ENCODE measurements around the gene ALDH1A2.

Gene ALDH1A2

DNA sequence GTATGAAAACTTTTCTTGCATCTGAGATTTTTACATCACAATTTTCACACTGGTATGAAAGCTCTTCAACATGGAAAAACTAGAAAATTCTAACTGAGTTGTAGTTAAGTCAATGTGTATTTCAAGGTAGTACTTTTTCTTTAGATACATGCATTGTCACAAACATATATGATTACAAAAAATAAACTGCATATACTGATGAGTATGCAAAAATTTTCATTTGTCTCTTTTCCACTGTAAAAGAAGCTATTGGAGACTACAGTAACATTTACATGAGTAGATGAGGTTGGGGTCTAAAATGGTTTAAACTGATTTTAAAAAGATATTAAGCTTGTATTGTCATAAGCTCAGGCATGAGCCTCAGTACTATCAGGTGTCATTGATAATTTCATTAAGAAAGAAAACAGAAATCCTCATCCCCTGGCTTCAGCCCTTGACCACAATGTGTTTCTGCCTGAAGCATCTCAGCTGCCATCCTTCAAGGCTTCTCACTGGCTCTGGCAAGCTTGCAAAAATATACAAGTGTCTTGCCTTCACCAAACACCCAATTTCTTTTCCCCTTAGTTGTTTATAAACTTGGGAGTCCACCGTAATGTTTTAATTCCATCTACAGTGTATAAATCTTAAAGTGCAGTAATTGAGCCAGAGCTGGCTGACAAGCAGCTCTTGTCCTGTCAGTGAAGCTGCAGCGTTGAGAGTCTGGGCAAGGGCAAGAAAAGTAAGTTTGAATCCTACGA lies 71.9 kb downstream of the ALDH1A2 start:
- no peak for DNase-seq

DNA sequence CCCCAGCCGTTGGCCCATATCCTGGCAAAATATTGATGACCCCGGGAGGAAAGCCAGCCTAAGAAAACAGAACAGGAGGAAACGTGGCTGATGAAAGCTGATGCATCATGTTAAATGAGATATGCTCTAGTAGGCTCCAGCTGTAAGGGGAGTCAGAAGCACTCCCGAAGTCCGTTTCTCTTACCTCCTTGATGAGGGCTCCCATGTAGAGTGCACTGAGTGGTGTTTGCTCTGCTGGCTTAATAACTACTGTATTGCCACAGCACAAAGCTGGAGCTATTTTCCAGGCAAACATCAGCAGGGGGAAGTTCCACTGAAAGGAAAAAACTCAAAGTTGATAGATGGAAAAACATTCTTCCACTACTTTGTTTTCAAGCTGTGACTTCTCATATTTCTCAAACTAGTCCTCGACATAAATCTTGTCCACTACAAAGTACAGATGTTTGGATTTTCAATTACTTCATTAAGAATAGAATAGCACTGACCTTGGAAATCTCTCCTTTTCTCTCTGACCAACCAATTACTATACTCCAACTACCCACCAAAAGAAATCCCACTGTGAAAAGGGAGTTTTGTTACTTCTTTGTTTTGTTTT lies 72.7 kb downstream of the ALDH1A2 start:
- DNase-seq, result no peak

DNA sequence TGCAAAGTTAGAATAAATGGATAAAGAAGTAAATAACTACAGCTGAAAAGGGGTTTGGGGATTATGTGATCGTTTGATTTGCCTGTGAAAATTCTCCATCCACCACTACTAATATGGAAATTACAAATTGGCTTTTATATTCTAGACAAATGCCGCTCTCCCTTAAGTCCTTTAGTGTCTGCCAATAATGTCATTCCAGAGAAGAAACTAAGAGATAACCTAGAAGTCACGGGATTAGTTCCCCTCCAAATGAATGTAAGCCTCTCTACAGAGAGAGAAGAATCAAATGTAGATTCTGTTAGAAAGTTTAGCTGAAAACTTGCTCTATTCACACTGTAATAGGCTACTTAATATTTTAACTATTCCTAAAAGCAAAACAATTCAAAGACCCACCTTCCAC lies 92.0 kb downstream of the ALDH1A2 start:
- DNase-seq, result no peak

GRCh38 chr15:57972864-57973263 lies 92.6 kb downstream of the ALDH1A2 start:
- DNase-seq, result no peak

DNA sequence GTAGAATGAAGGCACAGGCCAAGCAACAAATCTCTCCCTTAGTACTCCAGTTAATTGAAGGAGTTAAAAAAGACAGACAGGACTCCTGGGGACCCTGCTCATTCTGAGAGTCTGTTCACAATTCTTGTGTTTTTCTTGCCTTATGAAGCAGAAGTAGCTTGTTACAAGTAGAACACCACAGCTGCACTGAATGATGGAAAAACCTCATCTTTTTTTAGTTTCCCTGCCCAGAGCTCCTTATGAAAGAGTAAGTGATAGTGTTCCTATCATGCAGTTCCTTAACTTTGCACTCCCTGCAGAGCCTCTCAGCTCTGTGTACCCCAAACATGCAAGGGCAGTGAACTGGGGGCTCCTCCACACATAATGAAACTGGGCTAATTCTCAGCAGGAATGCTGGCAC lies 95.5 kb downstream of the ALDH1A2 start:
- DNase-seq, result no peak

DNA sequence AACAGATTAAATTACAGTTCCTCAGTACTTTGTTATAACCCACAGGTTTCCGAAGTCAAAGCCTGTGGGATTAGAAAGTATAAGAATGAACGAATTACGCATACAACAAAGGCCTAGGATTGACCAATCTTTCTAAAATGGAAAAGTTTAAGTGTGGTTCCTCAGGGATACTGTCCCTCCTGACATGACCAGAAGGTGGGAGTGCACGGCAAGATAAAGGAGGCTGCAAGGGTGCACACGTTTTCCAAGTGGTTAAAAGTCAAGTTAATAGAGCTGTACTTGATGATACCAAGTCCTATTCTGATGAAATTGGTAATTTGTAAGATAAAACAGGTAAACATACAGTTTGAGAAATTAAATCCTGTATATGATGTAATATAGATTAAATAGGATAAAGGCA lies 96.2 kb downstream of the ALDH1A2 start:
- DNase-seq, result no peak

DNA sequence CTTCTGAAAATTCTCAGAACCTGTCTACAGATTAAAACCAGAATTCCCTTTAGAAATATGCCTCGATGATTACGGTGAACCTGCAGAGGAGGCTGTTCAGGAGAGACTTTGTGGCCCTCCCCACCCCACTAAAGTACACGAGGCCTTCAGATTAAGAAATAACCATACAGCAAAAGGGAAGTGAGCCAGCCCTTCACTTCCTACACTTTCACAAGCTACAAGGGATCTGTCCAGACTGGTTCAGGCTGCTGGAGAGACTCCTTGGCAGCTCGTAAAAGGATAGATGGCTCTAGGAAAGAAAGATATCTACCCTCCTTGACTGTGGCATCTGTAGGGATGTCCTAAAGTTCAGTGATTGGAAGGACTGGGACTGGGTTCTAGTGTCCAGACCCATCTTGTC lies 102.6 kb downstream of the ALDH1A2 start:
- DNase-seq, result no peak

- no peak for DNase-seq
Observed at GRCh38 chr15:57961919-57962318, 103.6 kb downstream of the ALDH1A2 start.

DNA sequence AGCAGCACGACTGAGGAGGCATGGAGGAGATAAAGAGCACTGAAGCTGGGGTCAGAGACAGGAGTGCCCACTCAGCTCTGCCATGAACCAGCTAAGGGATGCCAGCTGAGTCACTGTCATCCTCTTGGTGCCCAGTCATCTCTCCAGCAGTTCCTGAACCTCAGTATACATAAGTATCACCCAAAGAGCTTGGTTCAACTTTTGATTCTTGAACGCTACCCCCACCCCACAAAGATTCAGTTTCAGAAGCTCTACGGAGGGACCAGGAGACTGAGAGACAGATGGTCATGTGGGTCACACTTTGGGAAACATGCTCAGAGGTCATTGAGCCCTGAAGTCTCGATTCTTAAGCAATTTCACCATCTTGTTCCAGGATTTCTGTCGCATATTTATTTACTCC lies 108.4 kb downstream of the ALDH1A2 start:
- DNase-seq, result no peak

DNA sequence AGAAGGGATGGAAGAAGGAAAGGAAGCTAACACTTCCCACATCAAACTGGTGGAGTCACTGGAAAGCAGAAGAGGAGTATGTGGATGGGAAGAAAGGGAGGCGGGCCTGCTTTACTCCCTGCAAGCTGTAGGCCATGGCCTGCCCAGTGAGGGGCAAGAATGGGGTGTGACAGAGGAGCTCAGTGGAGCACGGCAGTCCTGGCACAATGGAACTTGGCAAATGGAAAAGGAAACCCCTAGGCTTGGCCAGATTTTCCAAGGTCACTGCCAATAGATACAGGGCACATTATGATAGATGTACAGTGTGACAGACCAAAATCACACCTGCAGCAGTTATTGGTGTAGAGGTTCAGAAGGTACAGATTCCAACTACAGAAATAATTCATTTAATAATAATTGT lies 111.6 kb downstream of the ALDH1A2 start:
- DNase-seq, result no peak

DNA sequence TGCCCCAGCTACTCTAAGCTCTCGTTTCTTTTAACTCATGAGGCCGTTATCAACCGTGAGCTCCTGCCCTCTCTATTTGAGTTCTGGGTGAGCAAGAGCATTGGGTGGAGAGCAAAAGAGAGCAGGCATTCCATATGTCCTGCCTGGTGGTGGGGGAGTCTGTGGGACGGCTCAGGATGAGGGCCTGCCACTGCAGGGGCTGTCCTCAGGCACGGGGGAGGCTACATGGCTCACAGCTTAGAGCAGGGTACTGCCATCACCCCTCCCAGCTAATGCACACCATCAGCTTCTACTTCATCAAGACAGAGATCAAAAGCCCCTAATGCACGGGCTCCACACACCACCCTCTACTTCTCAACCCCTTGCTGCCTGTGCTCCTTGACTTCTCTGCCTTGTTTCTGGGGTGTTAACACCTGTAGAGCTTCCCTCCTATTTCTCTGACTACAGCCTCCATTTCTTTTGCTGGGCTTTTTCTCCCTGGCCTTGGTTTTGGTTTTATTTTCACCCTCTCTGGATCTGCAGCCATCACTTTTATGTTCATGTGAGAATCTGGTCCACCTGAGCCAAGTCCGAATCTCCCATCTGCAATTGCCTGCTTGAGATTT lies 114.1 kb downstream of the ALDH1A2 start:
- no peak for DNase-seq

DNA sequence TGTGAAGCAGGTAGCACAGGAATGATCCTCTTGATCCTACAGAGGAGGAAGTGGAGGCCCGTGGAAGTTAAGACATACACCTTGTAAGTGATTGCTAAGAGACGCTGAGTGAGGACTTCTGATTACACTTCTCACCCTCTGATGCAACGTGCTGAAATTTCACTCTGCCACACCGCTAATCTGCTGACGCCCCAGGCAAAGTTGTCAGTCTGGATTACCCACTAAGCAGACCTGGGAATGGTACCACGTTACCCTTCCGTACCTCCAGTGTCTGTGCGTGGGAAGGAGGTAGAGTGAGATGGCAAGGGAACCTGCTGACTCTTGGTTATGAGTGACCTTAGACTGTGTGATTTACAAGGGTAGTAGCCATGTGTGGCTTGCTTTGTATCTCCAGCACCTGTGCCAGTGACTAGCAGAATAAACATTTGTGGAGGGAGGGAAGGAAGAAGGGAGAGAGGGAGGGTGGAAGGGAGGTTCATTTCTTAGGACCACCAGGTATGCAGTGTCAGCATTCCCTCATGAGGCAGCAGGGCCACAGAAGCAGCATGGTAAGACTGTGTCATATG lies 115.0 kb downstream of the ALDH1A2 start:
- DNase-seq, result no peak

- DNase-seq, result no peak
Observed at GRCh38 chr15:57949374-57949943, 116.1 kb downstream of the ALDH1A2 start.

DNA sequence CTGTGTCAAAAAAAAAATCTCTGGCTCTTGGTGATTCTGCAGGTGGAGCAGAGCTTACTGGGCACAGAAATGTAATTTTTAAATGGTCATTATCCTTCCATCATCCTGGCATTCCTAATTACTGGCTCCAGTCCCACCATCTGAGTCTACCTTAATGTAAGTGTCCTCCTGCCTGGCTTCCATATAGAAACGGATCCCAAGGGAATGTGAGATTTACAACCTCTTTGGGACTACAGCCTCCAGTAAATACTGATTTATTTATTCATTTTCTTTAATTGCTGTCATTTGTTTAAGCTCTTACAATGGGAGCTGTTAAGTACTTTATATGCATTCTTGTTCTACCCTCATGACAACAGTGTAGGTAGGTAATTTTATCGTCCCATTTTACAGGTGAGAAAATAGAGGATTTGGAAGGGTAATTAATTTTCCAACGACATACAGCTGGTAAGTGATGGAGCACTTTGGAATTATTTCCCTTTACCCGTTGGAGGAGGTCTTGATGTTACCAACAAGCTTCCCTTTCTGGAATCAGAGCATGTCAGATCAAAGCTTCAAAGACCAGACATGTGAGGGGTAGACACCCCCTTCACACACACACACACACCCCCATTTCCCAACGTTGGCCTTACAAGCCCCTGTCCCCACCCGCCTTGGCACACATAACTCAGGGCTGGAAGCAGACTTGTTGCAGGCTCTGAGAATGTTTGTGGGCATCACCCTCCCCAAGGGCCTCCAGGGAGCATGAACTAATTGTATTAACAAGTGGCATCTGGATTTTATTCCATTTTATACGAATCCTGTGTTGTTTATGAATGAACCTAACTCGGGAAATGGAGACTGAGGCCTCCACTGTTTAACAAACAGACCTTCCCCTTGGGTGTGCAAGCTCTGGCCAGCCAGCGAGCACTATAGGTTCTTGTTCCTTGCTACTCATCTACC lies 116.9 kb downstream of the ALDH1A2 start:
- no peak for DNase-seq

DNA sequence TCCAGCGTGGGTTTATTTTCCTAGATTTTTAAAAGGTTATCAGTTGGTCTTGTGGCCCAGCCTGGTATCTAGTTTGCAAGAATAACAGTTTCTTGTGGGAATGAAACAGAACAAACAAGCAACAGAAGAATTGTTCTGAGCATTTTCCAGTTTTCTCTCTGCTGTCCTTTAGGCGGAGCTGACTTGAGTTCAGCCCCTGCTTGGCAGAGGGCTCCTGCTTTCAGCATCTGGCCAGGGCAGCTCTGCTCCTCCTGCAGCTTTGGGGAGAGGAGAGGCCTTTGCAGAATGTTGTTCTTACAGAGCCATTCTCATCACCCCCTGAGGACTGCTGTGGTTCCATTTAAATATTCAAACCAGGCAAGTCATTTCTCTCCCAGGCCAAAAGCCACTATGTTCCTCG lies 117.7 kb downstream of the ALDH1A2 start:
- DNase-seq, result no peak

- no peak for DNase-seq
Observed at GRCh38 chr15:57947282-57947681, 118.2 kb downstream of the ALDH1A2 start.

DNA sequence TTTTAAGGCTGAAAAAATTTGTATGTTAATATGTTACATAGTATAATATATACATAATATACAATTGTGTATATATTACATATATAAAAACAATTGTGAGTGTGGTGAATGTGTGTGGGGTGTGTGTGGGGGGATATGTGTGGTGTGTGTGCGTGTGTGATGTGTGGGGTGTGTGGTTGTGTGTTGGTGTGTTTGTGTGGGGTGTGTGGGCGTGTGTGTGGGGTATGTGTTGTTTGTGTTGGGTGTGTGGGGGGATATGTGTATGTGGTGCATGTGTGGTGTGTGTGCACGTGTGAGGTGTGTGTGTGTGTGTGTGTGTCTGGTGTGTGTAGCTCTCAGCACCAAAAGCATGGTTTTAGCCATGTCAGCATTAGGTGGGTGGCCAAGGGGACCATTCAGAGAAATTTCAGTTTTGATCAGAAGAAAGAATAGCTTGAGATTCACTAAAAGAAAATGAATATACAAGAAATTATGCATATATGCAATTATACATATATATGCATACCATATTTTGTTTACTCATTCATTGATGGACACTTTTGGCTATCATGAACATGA lies 118.9 kb downstream of the ALDH1A2 start:
- no peak for DNase-seq

- DNase-seq, result no peak
Observed at GRCh38 chr15:57945616-57946015, 119.9 kb downstream of the ALDH1A2 start.

- DNase-seq, result no peak
Observed at GRCh38 chr15:57943754-57944420, 121.6 kb downstream of the ALDH1A2 start.

DNA sequence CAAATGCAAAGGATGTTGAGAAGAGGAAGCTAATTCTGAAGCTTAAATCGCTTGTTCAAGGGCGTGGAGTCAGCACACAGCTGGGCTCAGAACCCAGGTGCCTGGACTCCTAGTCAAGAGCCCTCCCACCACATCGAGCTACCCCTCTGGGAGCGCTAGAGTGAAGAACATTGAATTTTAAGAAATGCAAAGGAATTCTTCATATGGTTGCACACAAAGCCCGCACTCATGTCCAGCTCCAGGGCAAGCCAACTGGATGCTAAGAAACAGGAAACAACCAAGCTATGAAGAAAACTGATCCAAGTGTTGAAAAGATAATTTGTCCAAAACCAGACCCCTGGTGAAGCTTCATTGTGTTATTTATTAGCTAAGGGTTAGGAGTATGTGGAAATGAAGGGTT lies 122.3 kb downstream of the ALDH1A2 start:
- DNase-seq, result no peak

DNA sequence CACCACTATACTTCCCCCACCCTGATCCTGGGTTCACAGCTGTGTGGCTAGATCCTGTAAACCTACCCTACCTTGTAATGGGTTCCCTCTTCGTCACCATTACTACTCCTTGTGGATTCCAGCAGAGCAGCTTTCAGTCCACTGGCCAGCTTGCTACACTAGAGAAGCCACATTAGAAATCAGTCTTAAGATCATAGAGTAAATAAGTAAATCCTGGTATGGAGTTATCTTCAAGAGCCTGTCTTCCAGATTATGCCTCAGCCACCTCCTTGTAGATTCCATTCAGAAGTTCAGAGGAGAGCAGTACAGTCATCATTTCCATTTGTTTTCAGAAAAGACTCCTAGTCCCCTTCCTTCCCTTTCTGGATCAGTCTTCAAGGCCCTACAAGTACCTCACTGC lies 123.7 kb downstream of the ALDH1A2 start:
- DNase-seq, result no peak

GRCh38 chr15:57932348-57932747 lies 133.2 kb downstream of the ALDH1A2 start:
- no peak for DNase-seq
